SU-DHL-6 (cell line): ENCODE results near the gene NAV1.

ENCODE experiments used
- CTCF ChIP-seq: fragments of 200-600 bp; sonication (generic); IDR thresholded peaks from one replicate; pipeline ENCODE4 v1.5.1; 2017; ENCODE audit warnings: antibody characterized with exemption, mild to moderate bottlenecking, low read length, moderate library complexity; ENCODE audit not compliant: insufficient read depth, poor library complexity, severe bottlenecking
- EZH2phosphoT487 ChIP-seq: fragments of 200-600 bp; sonication (generic), shearing (Covaris generic); conservative IDR thresholded peaks from 2 replicates; pipeline ENCODE4 v1.6.1; 2018; ENCODE audit warnings: mild to moderate bottlenecking, antibody characterized with exemption, low read length, moderate library complexity, mixed read lengths

GRCh38 chr1:201537467-201537866 is 1.5 kb upstream of the NAV1 start:
- no peak for TF ChIP-seq CTCF
- no peak for TF ChIP-seq EZH2phosphoT487
